ENCODE data around the gene MEIS3. TPM values are rescaled to one million over a fixed set of nuclear protein-coding genes. Genes with fewer than 3 reads are reported as not detected.

MEIS3 gene
- total RNA-seq, 3 donors from 2014 or later (not counting 1 experiment from before 2014, with no cell fraction given): not detected

DNA sequence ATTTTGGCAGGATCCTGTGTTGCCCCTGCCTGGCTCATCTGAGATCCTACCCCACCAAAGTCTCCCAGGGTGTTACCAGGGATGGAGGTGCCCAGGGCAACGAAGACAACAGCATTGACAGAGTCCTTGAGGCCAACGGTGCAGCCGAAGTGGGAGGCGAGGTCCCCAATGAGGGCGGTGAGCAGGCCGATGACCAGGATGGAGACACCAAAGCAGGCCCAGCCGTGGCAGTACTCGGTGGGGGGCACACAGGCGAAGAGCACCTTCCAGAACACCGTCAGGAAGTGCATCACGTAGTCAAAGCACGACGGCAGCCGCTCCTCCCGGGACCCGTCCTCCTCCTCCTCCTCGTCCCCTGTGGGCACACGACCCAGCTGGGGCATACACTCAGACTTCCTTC is 12.8 kb upstream of the MEIS3 start:
- no peak for DNase-seq
- peaks cover 13 to 16% of the 10 kb centered on the region in 2 donors for H3K4me1 Mint-ChIP-seq
- H3K27ac Mint-ChIP-seq: no peak overlapping the region
- H3K27me3 ChIP-seq (ENCODE audit: control insufficient read depth, insufficient read depth, low read length): peaks cover 26% of the 10 kb centered on the region
- no peaks in the 10 kb centered on the region for H3K9me3 Mint-ChIP-seq
- no peak overlapping the region for H3K27ac ChIP-seq (ENCODE audit: low read length)
- H3K4me1 ChIP-seq (ENCODE audit: control insufficient read depth, insufficient read depth, low read length): peaks cover 29% of the 10 kb centered on the region
- no peak overlapping the region for H3K4me3 ChIP-seq (ENCODE audit: low read length)
- WGBS (ENCODE audit: insufficient coverage): 53% methylated on average over 18 of the region's 18 CpGs
- H3K27me3 Mint-ChIP-seq (ENCODE audit: low read depth in 2 of 2): peaks cover 36 to 43% of the 10 kb centered on the region in 2 donors
- ATAC-seq: no peak
- no peaks in the 10 kb centered on the region for H3K9me3 ChIP-seq (ENCODE audit: control insufficient read depth, insufficient read depth, low read length)
- TF ChIP-seq, protein P1, sequence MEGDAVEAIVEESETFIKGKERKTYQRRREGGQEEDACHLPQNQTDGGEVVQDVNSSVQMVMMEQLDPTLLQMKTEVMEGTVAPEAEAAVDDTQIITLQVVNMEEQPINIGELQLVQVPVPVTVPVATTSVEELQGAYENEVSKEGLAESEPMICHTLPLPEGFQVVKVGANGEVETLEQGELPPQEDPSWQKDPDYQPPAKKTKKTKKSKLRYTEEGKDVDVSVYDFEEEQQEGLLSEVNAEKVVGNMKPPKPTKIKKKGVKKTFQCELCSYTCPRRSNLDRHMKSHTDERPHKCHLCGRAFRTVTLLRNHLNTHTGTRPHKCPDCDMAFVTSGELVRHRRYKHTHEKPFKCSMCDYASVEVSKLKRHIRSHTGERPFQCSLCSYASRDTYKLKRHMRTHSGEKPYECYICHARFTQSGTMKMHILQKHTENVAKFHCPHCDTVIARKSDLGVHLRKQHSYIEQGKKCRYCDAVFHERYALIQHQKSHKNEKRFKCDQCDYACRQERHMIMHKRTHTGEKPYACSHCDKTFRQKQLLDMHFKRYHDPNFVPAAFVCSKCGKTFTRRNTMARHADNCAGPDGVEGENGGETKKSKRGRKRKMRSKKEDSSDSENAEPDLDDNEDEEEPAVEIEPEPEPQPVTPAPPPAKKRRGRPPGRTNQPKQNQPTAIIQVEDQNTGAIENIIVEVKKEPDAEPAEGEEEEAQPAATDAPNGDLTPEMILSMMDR (IDR thresholded peaks at IDR 0.05): no peak
- H3K36me3 ChIP-seq (ENCODE audit: control insufficient read depth, insufficient read depth, low read length): no peaks in the 10 kb centered on the region
- H3K4me3 Mint-ChIP-seq: peak overlapping the region; percentile 40
- no peaks in the 10 kb centered on the region for H3K36me3 Mint-ChIP-seq
- intact Hi-C loops (cut with micrococcal nuclease): no loop called here

DNA sequence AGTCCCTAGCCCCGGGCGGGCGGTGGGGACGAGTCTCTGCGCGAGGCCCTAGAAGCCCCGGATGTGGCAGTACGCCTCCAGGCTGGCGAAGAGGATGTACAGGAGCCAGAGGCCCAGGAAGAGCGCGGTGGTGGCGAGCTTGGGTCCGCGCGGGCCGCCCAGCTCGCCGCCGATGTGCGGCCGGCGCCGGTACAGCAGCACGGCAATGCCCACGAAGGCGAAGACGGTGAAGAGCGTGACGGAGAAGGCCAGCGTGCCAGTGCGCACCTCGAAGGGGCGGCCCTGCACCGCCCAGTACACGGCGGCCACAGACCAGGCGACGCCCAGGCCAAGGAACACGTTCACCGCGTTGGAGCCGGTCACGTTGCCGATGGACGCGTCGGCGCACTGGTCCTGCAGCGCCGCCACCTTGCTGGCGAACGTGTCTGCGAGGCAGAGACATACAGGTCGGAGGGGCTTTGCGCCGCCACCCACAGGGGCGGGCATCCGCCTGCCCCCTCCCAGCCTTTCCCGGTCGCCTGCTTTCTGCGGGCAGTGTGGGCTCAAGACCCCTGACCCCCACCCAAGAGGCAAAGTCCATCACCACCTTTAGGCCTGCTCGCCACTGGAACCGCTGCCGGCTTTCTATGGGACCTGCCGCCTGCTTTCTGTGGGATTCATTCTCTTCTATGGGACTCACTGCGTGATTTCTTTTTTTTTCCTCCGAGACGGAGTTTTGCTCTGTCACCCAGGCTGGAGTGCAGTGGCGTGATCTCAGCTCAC is 10.9 kb upstream of the MEIS3 start:
- Mint-ChIP-seq H3K4me1 (peaks cover 5 to 9% of the 10 kb centered on the region in 2 donors), H3K4me3 (peak overlapping the region; percentile 58), H3K36me3 (no peaks in the 10 kb centered on the region), H3K9me3 (no peaks in the 10 kb centered on the region), H3K27ac (no peak overlapping the region), H3K27me3 (ENCODE audit: low read depth in 2 of 2) (peaks cover 27 to 28% of the 10 kb centered on the region in 2 donors)
- Histone ChIP-seq H3K9me3 (ENCODE audit: control insufficient read depth, insufficient read depth, low read length) (no peaks in the 10 kb centered on the region), H3K4me3 (ENCODE audit: low read length) (no peak overlapping the region), H3K27ac (ENCODE audit: low read length) (no peak overlapping the region), H3K36me3 (ENCODE audit: control insufficient read depth, insufficient read depth, low read length) (no peaks in the 10 kb centered on the region), H3K4me1 (ENCODE audit: control insufficient read depth, insufficient read depth, low read length) (peaks cover 25% of the 10 kb centered on the region), H3K27me3 (ENCODE audit: control insufficient read depth, insufficient read depth, low read length) (peaks cover 26% of the 10 kb centered on the region)
- DNase-seq (peak in 1 of 2 donors; percentile 61), ATAC-seq (peak; percentile 40 to 54 (median 46))
- TF ChIP-seq, protein P1 (IDR thresholded peaks at IDR 0.05): no peak
- intact Hi-C loops (cut with micrococcal nuclease): no loop called here
- WGBS (ENCODE audit: insufficient coverage): 7% methylated on average over 69 of the region's 69 CpGs

DNA sequence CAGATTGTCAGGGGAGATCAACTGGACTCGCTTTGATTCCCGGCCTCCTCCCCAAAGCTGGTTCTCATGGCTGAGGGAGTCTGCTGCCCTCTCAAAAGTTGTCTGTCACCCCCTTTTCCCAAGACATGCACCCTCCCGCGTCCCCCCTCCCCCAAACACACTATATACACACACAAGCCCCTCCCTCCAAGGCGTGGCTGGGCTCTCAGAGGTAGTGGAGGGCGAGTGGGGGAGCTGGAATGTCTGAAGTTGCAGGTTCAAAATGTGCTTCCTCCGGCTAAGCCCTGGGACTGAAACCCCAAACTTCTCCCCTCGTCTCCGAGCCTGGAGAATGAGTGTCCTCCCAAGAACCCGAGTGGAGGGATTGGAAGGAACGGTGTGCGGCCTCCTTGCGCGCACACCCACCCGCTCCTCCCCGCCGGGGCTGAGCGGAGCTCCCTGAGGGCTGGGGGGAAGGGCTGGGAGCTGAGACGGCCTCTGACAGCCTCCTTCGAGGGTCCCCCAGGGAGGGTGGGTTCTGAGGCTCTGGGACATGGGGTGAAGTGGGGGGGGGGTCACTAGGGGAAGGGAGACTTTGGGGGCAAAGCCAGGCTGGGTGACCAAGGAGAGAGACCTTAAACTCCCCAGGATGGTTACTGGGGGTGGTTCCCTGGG is 9.9 kb upstream of the MEIS3 start:
- Histone ChIP-seq H3K36me3 (ENCODE audit: control insufficient read depth, insufficient read depth, low read length) (no peaks in the 10 kb centered on the region), H3K27ac (ENCODE audit: low read length) (no peak overlapping the region), H3K4me1 (ENCODE audit: control insufficient read depth, insufficient read depth, low read length) (peaks cover 25% of the 10 kb centered on the region), H3K9me3 (ENCODE audit: control insufficient read depth, insufficient read depth, low read length) (no peaks in the 10 kb centered on the region), H3K4me3 (ENCODE audit: low read length) (no peak overlapping the region), H3K27me3 (ENCODE audit: control insufficient read depth, insufficient read depth, low read length) (peaks cover 28% of the 10 kb centered on the region)
- Mint-ChIP-seq H3K9me3 (no peaks in the 10 kb centered on the region), H3K36me3 (no peaks in the 10 kb centered on the region), H3K4me1 (peaks cover 5 to 9% of the 10 kb centered on the region in 2 donors), H3K27me3 (ENCODE audit: low read depth in 2 of 2) (peaks cover 29 to 32% of the 10 kb centered on the region in 2 donors), H3K4me3 (no peak overlapping the region), H3K27ac (no peak overlapping the region)
- TF ChIP-seq, protein P1 (IDR thresholded peaks at IDR 0.05): no peak
- intact Hi-C loops (cut with micrococcal nuclease): no loop called here
- ATAC-seq: no peak
- WGBS (ENCODE audit: insufficient coverage): 30% methylated on average over 16 of the region's 20 CpGs
- no peak for DNase-seq
